GM19239 (cell line): ENCODE data around the gene TNS1.

Experiments used
- DNase-seq: peaks from one replicate; pipeline ENCODE4 v3.0.0; 2011; ENCODE audit warnings: low spot score; ENCODE audit not compliant: insufficient read length
- FAIRE-seq: peaks from 2 replicates; lab custom pipeline; 2011; peaks lifted over from hg19 to GRCh38; lab: Jason Lieb, UNC

The TNS1 gene

GRCh38 chr2:217905395-217905794, 97.4 kb downstream of the TNS1 start:
- no peak for FAIRE-seq
- DNase-seq = no peak

- DNase-seq = no peak
- FAIRE-seq = no peak
Measured at GRCh38 chr2:217904614-217904965, 98.2 kb downstream of the TNS1 start.

GRCh38 chr2:217903859-217904613, 98.8 kb downstream of the TNS1 start:
- no peak for FAIRE-seq
- DNase-seq = no peak

GRCh38 chr2:217903142-217903858, 99.5 kb downstream of the TNS1 start:
- no peak for FAIRE-seq
- DNase-seq = no peak

- FAIRE-seq = no peak
Measured at GRCh38 chr2:217902379-217903141, 100.2 kb downstream of the TNS1 start.

GRCh38 chr2:217901835-217902378, 100.9 kb downstream of the TNS1 start:
- no peak for FAIRE-seq
- DNase-seq = no peak

More at GRCh38 chr2:217902379-217903141, 100.2 kb downstream of the TNS1 start:
- DNase-seq = no peak

- no peak for DNase-seq
- FAIRE-seq = no peak
Measured at GRCh38 chr2:217901400-217901799, 101.4 kb downstream of the TNS1 start.

GRCh38 chr2:217900780-217901360, 101.9 kb downstream of the TNS1 start:
- FAIRE-seq = no peak
- no peak for DNase-seq

- no peak for DNase-seq
- FAIRE-seq = no peak
Measured at GRCh38 chr2:217900010-217900779, 102.6 kb downstream of the TNS1 start.

GRCh38 chr2:217899231-217900009, 103.4 kb downstream of the TNS1 start:
- no peak for FAIRE-seq
- peak; percentile 46 for DNase-seq

- DNase-seq (no peak), FAIRE-seq (no peak)
Measured at GRCh38 chr2:217897816-217898806, 104.7 kb downstream of the TNS1 start.

- FAIRE-seq = no peak
- no peak for DNase-seq
Measured at GRCh38 chr2:217897091-217897715, 105.6 kb downstream of the TNS1 start.

GRCh38 chr2:217895070-217895635, 107.6 kb downstream of the TNS1 start:
- DNase-seq (no peak), FAIRE-seq (no peak)

- no peak for DNase-seq
- FAIRE-seq = no peak
Measured at GRCh38 chr2:217893440-217893839, 109.4 kb downstream of the TNS1 start.

- DNase-seq (no peak), FAIRE-seq (no peak)
Measured at GRCh38 chr2:217892560-217892959, 110.2 kb downstream of the TNS1 start.

- DNase-seq = no peak
- no peak for FAIRE-seq
Measured at GRCh38 chr2:217890445-217890844, 112.3 kb downstream of the TNS1 start.

- no peak for FAIRE-seq
Measured at GRCh38 chr2:217889656-217890055, 113.1 kb downstream of the TNS1 start.

More at GRCh38 chr2:217889656-217890055, 113.1 kb downstream of the TNS1 start:
- no peak for DNase-seq
